HG03457 (cell line): Measurements from ENCODE around the gene PIK3R6.

Source experiments
- ATAC-seq: cut with Tn5 transposase; IDR thresholded peaks from one replicate; pipeline ENCODE4 v1.9.1; 2021; ENCODE audit warnings: moderate number of reproducible peaks; ENCODE audit not compliant: unreplicated experiment

Gene PIK3R6

DNA sequence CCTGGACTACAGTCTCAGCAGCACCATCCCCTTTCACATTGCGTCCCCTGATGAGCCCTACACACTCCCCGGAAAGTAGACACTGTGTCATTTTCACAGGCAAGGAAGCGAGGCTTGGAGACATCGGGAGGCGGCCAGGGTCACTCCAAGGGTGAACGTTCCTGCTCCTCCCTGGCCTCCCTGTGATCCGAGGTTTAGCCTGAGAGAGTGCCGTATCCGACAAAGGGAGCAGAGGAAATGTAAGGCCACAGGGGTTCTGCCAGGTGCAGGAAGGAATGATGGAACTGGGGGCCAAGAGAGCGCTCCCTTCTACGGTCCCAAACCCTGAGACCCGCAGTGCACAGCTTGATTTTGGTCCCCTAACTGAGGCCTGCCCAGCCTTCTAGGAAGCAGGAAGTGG, 8.0 kb upstream of the PIK3R6 start:
- no peak for ATAC-seq

DNA sequence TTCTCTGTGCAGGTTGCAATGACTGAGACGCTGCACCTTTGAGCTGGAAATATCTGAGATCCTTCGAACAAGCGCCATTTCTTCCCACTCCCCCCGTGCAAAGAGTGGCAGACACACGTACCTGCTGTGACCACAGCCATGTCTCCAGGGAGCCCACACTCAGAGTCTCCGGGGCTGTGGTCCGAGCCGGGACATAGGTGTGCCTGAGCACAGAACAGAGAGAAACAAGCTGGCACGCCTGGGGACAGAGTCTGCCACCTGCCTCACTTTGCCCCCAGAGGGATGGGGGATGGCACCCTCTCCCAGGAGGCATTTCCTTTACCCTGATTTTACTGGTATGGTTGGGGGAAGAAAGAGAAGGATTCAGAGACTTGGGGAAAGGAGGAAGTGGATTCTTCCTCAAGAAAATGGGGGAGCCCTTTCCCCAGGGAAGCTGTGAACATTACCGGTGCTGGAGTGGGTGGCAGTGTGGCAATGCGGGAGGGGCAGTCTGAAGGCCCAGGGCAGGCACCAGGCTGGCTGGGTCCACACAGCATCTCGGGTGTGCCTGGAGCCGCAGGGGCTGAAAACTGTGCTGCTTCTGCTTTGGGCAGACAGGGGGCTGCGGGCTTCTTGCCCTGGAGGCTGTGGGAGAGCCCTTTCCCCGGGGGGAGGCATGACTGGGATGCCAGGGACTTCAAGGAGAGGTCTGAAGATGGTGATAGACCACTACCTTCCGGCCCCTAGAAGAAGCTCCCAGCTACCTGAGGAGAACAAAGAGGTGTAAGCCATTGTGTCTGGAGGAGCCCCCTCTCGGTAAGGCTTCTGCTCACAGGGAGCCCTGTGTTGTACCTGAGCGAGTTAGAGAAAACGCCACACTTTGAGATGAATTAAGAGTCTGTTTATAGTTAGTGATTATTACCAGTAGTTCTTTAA, 6.6 kb upstream of the PIK3R6 start:
- no peak for ATAC-seq

DNA sequence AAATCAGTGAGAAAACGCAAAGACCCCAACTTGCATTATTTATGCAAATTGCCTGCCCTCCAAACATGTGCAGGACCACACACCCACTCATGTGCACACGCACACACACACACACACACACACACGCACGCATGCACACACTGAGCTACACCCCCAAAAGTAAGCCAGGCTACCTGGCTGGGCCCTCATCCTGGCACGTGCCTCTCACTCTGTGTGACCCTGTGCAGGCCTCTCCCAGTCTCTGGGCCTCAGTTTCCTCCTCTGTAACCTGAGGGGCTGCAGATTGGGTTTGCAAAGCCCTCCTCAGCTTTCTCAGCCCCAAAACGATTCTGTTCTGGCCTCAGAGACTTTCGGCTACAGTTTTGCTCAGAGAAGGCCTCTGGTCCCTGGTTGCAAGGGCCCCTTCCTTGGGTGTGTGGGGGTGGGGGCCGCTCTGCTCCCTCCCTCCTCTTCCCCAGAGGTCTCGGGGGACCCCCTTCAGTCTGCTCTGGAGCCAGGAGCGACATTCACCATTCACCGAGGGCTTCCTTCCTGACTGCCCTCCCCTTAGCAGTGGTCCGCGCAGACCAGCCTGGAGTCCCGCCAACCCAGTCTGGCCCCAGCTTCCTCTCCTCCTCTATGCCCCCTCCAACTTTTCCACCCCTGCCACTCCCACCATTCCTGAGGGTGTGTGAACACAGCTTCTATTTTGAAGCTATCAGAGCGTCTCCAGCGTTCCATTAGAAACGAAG, 5.4 kb upstream of the PIK3R6 start:
- no peak for ATAC-seq

DNA sequence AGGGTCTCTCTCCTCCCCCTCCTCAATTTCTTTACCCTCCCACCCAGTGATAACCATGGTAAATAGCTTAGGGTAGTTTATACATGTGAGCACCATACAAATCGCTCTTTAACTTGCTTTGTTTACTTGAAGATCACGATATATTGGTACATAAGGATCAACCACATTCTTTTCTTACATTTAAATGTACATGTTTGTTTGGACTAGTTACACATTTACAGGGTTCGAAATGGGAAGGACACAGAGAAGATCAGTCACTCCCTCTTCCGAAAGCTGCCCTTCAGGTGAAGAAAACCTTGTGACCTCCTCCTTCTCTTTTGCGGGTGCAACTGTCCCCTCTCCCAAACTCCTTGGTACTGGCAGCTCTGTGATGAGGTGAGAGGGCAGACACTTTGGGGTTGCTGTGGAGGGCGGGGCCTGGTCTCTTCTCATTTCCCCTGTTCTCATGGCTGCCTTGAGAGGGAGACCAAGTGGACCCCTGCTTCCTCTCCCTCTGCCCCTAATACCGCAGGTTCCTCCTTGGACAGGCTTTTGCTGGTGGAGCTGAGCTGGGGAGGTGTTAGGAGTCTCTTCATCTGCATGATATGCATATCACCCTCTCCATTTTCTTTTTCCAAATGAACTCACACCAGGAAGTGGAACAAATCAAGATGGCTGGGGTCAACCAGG, 4.7 kb upstream of the PIK3R6 start:
- ATAC-seq, result no peak

DNA sequence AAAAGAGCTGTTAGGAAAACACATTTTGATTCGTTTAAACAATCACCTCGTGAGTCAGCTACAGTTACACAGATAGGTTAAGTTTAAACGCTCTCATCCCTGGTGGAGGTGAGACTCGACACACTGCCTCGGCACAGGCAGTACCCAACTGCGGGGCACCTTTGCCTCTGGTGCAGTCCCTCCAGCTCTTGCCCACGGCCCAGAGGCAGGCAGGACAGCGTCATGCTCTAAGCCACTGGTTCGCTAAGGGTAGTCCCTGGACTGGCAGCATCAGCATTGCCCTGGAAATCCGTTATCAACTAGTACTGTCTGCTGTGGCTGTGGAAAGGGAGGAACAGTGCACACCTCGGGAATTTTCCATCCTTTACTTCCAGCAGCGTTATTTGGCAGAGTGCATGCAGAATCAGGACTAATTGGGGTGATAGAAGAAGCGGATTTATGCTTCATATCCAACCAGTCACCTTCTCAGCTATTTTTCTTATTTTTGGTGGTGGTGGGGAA, 3.7 kb upstream of the PIK3R6 start:
- ATAC-seq, result no peak

DNA sequence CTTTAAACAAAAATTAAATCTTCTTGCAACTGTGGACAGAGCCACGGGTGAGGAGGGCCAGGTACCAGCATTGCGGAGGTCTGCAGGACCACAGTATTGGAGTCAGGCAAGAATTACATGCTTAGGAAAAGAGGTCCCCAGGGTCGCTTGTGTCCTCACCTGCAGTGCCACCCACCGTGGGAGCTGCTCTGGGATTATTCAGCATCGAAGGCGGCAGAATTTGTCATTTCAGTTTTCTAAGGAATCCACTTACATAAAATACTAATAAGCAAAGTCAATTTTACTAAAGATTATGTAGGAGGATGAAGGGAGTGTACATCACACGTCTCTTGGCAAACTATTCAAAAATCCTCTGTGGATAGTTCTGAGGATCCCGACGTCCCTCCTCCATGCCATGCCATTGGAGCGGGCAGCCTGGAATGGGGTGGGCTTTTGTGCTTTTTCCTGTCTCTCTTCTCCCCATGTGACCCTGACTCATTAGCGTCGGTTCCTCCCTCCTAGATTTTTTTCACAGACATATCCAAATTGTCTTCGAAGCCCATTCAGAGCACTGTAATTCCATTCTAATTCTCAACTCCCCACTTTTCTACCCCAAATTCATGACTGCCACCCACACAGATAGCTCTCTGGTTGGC, 3.0 kb upstream of the PIK3R6 start:
- ATAC-seq, result no peak

DNA sequence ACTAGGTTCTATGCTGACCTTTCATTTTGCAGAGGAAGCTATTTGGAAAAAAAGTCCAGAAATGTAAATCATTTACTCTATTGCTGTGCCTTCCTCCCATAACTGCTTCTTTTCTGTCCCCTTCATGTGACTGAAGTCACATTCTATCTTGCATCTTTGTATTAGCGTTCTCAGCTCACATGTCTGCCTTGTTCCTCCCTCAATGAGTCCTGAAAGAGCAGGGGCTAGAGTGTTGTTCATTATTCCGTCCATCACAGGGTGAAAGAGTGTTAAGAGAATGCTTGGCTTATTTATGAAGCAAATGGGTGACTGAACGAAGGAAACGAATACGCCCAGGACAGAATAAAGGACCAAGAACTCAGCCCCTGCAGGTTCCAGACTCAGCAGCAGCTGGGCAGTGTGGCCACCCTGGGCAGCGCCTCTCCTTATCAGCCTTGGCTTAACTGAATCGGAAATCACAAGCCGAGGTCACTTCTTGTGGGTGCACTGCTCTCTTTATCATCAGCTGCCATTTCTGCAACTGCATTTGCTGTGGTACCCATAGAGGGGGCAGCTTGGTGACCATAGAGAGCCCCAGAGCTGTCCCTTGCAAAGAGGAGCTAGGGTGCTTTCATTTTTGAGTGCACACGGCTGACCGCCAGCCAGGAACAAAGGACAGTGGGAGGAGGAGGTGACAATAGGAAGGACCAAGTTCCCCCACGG, 1.8 kb upstream of the PIK3R6 start:
- ATAC-seq, result no peak

DNA sequence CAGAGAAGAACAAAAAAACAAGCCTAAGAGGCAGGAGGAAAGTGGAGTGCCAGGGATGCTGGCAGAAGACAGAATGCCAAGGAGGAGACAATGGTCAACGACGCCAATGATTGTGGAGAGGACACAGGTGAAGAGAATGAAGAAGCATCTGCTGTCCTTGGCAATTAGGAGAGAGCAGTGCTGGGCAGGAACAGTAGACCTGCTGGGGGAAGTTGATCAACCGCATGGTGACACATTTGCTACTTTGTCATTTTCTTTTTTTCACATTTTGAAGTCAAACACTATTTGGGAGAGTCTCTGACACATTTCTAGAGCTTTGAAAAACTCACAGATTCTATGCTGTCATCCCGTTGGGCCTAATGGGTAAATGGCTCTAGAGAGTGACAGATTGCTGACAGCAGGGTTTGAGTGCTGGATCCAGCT, 1.1 kb upstream of the PIK3R6 start:
- no peak for ATAC-seq

DNA sequence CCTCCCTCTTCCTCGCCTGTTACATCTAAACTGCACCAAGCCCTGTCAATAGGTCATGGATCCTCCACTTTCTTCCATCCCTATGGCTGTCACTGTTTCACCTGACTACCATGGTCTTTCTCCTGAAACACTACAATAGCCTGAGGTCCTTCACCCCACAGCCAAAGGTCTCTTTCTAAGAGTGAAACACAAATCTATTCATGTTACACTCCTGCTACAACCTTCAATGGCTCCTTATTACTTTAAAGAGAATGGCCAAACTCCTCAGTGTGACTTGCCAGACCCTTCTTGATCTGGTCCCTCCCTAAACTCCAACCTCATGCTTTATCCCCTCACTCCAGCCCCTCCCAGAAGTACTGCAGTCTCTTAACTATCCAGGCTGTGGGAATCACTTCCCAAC, 618 bp upstream of the PIK3R6 start:
- ATAC-seq, result no peak

DNA sequence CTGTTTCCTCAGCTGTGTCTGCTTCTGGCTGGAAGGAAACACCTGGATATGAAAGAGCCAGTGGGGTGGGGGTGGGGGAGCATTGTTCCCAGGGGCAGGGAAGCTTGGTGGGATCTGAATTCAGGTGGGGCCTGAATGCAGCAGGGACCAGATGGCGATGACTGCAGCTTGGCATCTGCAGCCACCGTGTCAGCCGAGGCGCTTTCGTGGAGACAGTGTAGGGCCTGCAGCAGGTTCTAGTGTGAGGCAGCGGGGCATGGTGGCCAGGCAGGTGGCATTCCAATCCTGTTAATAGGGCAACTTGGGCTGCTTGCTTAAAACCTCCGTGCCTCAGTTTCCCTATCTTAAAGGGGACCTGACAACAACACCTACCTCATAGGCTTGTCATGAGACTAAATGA, 1.7 kb downstream of the PIK3R6 start:
- no peak for ATAC-seq

DNA sequence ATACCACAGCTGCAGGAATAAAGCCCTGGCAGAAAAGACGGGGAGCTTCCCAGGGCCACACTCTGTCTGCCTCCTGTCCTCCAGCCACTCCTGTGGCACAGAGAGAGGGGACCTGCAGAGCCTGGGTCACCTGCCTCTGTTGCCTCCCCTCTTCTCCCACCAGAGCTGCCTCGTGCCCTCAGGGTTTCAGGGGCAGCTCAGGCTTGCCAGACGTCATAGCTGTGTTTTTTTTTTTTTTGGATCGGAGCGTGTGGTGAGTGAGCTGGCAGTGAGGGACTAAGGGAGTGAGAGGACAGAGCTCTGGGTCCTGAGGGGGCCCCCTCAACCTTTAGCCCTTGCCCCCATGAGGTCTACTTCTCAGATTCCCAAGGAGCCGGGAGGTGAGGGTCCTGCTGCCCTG, 2.1 kb downstream of the PIK3R6 start:
- no peak for ATAC-seq

DNA sequence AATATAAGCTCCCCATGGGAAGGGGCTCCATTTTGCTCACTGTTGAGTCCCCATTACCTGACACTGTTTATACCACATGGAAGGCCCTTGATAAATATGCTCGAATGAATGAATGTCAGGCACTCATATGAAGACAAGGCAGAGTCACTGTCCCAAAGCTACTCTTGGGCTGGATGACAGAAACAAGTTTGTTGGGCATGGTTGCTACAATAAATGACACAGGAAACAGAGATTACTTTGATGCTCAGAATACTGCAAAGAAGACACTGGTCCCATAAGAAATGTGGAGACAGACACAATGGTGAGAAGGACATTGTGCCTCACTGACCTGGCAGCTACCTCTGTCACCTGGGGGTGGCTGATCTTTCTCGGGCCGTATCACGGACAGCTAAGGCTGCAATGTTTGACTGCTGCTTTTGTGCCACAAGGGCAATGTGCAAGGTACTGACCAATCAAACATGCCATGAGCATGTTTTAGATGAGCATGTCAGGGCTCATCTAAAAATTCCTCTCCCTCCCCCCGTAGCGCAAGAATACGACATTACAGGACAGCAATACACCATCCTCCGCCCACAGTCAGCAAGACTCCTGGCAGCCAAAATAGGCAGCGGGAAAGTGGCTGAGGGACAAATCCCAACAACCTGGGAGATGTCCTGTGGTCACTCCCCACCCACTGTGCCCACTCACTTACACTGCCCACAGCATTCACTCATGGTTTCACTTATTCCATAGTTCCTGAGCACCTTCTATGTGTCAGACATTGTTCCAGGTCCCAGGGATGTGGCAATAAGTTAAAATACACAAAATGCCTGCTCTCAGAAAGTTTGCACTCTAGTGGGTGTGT, 5.0 kb downstream of the PIK3R6 start:
- no peak for ATAC-seq

DNA sequence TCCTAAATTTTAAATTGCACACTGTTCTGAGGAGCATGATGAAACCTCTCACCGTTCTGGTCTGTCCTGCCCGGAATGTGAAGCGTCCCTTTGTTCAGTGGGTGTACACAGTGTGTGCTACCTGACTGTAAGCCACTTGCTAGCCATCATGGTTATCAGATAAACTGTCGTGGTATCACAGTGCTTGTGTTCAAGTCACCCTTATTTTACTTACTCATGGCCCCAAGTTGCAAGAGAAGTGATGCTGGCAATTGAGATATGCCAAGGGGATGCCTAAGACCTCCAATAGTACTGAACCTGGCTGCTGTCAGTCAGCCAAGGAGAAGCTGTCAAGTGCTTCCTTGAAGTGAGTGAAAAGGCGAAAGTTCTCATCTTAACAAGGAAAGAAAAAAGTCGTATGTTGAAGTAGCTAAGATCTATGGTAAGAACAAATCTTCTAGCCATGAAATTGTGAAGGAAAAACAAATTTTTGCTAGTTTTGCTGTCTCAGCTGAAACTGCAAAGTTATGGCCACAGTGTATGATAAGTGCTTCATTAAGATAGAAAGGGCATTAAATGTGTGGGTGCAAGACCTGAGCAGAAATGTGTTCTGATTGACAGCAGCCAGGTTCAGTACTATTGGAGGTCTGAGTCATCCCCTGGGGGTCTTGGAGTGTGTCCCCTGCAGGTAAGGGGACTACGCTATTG, 5.8 kb downstream of the PIK3R6 start:
- ATAC-seq, result no peak

DNA sequence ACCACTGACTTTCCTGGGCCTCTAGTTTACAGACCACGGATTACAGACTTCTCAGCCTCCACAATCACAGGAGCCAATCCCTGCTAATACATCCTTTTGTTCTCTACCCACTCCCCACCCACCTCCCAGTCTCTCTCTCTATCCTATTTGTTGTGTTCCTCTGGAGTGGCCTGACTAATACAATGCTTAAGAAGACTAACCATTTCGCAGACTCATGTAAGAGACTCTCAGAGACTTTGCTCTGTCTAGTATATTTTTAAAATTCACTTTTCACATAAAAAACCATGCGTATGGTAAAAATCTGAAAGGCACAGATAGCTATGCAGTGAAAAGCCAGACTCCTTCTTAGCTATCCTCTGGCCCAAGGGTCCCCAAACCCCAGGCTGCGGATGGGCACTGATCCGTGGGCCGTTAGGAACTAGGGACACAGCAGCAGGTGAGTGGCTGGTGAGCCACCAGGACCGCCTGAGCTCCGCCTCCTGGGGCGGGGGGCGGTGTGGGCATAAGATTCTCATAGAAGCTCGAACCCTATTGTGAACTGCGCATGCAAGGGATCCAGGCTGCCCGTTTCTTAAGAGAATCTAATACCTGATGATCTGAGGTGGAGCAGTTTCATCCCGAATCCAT, 7.6 kb downstream of the PIK3R6 start:
- ATAC-seq, result no peak

DNA sequence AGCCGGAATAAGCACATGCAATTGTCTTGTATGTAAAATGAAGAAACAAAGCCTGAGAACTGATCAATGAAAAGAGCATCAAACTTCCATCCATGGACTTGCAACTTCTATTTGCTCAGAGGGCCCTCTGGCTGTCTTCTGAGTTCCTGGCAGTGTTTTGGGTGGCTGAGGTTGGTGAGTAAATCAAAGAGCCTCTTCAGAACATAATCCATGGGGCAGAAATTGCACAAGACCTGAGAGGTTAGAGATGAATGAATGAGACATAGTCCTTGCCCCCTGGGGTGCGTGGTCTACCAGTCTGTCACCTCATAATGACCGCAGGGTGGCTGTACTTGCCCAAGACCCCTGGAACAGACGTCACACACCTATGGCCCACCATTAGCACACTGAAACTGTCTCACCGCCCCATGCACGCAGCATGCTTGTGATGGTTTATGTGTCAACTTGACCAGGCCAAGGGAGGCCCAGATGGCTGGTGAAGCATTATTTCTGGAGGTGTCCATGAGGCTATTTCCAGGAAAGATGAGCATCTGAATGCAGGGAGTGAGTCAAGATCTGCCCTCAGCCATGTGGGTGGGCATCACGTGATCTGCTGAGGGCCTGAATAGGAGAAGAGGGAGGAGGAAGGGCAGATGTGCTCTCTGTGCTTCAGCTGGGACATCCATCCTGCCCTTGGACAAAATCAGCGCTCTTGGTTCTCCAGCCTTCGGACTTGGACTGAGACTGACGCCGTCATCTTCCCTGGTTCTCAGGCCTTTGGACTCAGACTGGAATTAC, 8.3 kb downstream of the PIK3R6 start:
- no peak for ATAC-seq

DNA sequence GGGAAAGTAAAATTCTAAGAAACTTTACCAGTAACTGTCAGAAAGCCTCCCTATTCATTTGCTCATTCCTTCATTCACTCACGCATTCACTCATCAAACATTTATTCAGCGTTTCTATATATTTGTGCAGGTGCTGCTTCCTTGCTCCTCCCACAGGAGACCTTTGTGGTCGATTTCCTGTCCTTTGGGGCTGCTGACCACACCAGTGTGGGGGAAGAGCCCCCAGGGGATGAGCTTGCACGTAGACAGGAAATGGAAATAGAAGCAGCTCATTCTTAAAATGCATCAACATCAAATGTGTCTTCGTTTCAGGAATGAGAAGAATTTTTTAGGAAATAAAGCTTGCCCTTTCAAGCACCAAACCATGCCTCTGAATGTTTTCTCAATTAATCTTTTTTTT, 9.6 kb downstream of the PIK3R6 start:
- ATAC-seq, result peak; percentile 40

DNA sequence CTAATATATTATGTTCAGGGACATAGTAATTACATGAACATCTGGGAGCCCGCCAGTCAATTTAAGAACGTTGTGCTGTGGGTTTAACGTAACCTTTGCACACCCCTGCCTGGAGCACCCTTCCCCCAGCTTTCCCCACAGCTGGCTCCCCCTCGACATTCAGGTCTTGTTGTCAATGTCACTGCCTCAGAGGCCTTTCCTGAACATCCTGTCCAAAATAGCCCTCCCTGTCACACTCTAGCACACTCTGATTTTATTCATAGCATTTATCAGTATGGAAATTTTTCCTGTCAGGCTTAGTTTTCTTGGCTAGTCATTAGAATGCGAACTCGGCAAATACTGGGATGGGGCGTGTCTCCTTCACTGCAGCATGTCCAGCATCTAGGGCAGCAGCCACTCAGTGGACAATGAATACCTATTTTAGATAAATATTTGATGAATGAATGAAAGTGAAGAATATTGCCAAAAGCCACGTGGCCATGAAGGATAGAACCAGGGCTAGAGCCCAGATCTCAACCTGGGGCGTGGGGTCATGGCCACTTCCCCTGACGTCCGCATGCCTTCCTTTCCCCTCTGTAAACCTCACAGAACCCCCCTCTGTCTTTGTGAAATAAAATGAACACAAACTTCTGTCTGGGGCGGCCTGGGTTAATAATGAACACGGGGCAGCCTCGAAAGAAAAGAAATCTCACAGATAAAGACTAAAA, 10.5 kb downstream of the PIK3R6 start:
- no peak for ATAC-seq
